GM23338 (cell line): Measurements from ENCODE around the gene FAM222A. TPM values are rescaled to one million over a fixed set of nuclear protein-coding genes. Genes with fewer than 3 reads are reported as not detected.

Source experiments
- ATAC-seq: fragments of 200-7000 bp; cut with Tn5 transposase; 3 replicates; pipeline ENCODE4 v1.9.1; 2020
- DNase-seq: peaks from one replicate; pipeline ENCODE4 v3.0.0-alpha.2; 2015; ENCODE audit warnings: low spot score
- H2AFZ ChIP-seq: fragments of 200-600 bp; sonication (generic); 2 replicates; pipeline ENCODE4 v1.8.0; 2016; ENCODE audit warnings: antibody characterized with exemption, mild to moderate bottlenecking, moderate library complexity
- H3F3A ChIP-seq: fragments of 200-600 bp; sonication (generic); replicated peaks from 2 replicates; pipeline ENCODE4 v1.8.0; 2017; ENCODE audit warnings: antibody characterized with exemption, mixed run types, low read depth
- H3K27ac ChIP-seq: fragments of 200-600 bp; sonication (generic); 2 replicates; pipeline ENCODE4 v1.6.1; 2016; ENCODE audit warnings: low read depth
- H3K27me3 ChIP-seq: fragments of 200-600 bp; sonication (generic); 2 replicates; pipeline ENCODE4 v1.8.0; 2016; ENCODE audit warnings: mild to moderate bottlenecking, mixed run types, moderate library complexity; ENCODE audit not compliant: insufficient read depth
- H3K36me3 ChIP-seq: fragments of 200-600 bp; sonication (generic); 2 replicates; pipeline ENCODE4 v1.8.0; 2016; ENCODE audit warnings: mild to moderate bottlenecking; ENCODE audit not compliant: insufficient read depth
- H3K4me1 ChIP-seq: fragments of 200-600 bp; sonication (generic); 2 replicates; pipeline ENCODE4 v1.8.0; 2016; ENCODE audit warnings: mild to moderate bottlenecking, moderate library complexity; ENCODE audit not compliant: insufficient read depth
- H3K4me2 ChIP-seq: fragments of 200-600 bp; sonication (generic); 2 replicates; pipeline ENCODE4 v1.7.1; 2017; ENCODE audit warnings: mixed run types
- H3K4me3 ChIP-seq: fragments of 200-600 bp; sonication (generic); 2 replicates; pipeline ENCODE4 v1.6.1; 2016; ENCODE audit warnings: mixed run types
- H3K79me2 ChIP-seq: fragments of 200-600 bp; sonication (generic); replicated peaks from 2 replicates; pipeline ENCODE4 v1.8.0; 2017; ENCODE audit warnings: mild to moderate bottlenecking; ENCODE audit not compliant: insufficient read depth
- H3K9me2 ChIP-seq: fragments of 200-600 bp; sonication (generic); 2 replicates; pipeline ENCODE4 v1.8.0; 2017; ENCODE audit not compliant: insufficient read depth
- H4K20me1 ChIP-seq: fragments of 200-600 bp; sonication (generic); replicated peaks from 2 replicates; pipeline ENCODE4 v1.8.0; 2017; ENCODE audit warnings: mild to moderate bottlenecking; ENCODE audit not compliant: insufficient read depth
- H3K27ac Mint-ChIP-seq: 2 replicates; pipeline ENCODE4 v1.8.0; 2020; ENCODE audit warnings: inconsistent platforms, mild to moderate bottlenecking, moderate library complexity, mixed read lengths
- H3K27me3 Mint-ChIP-seq: 3 replicates; pipeline ENCODE4 v1.8.0; 2022; ENCODE audit warnings: low read depth, mild to moderate bottlenecking, moderate library complexity, mixed read lengths, inconsistent platforms; ENCODE audit not compliant: insufficient read depth, poor library complexity
- H3K36me3 Mint-ChIP-seq: 3 replicates; pipeline ENCODE4 v1.8.0; 2021; ENCODE audit warnings: low read depth, mild to moderate bottlenecking, inconsistent platforms, moderate library complexity, mixed read lengths
- H3K4me1 Mint-ChIP-seq: 3 replicates; pipeline ENCODE4 v1.8.0; 2020; ENCODE audit warnings: mild to moderate bottlenecking, inconsistent platforms, mixed read lengths
- H3K4me3 Mint-ChIP-seq: 3 replicates; pipeline ENCODE4 v1.8.0; 2021; ENCODE audit warnings: moderate library complexity, mild to moderate bottlenecking, inconsistent platforms, mixed read lengths
- H3K9me3 Mint-ChIP-seq: 3 replicates; pipeline ENCODE4 v1.8.0; 2020; ENCODE audit warnings: moderate library complexity, mild to moderate bottlenecking, inconsistent platforms, mixed read lengths
- CREB1 ChIP-seq: fragments of 250-450 bp; sonication (Bioruptor Pico); IDR thresholded peaks from 2 replicates; pipeline ENCODE4 v1.5.0; 2020; ENCODE audit warnings: low read depth, mild to moderate bottlenecking, moderate library complexity
- POLR2AphosphoS5 ChIP-seq: IDR thresholded peaks from 2 replicates; pipeline ENCODE4 v1.6.1; 2016; ENCODE audit warnings: antibody characterized with exemption, low read depth
- polyA plus RNA-seq: library from polyadenylated mRNA; unstranded; fragments of >200 nt; fragmentation: Nextera tagmentation; extraction: Ambion mirVana; gene quantifications from 2 replicates; pipeline ENCODE4 v1.2.1, GENCODE V29; 2016
- total RNA-seq: library from RNA; depleted of rRNA; stranded (reverse); fragments of >200 nt; shearing (Covaris generic); gene quantifications from 2 replicates; pipeline ENCODE4 v1.2.3, GENCODE V29; 2014
- TF ChIP-seq, protein P1 (sequence below): IDR thresholded peaks from 2 replicates; pipeline ENCODE4 v1.6.1; 2016; ENCODE audit warnings: antibody characterized with exemption
- TF ChIP-seq, protein P2 (sequence below): IDR thresholded peaks from one replicate; pipeline ENCODE4 v1.6.1; 2018; ENCODE audit warnings: antibody characterized with exemption; ENCODE audit not compliant: unreplicated experiment
- TF ChIP-seq, protein P3 (sequence below): fragments of 250-450 bp; sonication (Bioruptor Pico); IDR thresholded peaks from 2 replicates; pipeline ENCODE4 v1.5.0; 2020; ENCODE audit warnings: mild to moderate bottlenecking, moderate library complexity

Gene FAM222A
- total and polyA plus RNA-seq, 2 experiments from 2014 or later, result 0.78 to 2.1 TPM

DNA sequence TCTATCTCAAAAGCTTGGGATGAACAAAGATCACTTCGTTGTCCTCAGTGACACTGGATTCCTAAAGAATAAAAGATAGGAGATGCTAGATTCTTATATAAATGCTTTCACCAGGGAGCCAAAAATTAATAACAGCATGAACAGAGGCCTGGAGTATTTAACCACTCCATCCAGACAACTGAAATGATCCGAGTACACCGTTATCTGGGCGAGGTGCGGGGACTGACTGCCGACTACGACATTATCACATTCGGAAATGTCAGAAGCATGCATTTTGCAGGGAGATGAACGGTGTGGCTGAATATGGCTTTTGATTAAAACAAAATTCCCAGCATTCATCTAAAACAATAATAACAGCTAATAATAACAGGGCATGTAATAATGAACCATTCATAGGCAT, 63.0 kb downstream of the FAM222A start:
- H3K27me3 Mint-ChIP-seq, result peaks cover 12% of the 10 kb centered on the region

More for the DNA sequence above, 63.0 kb downstream of the FAM222A start:
- Histone ChIP-seq H3K36me3 (no peaks in the 10 kb centered on the region), H3K4me1 (no peaks in the 10 kb centered on the region), H3K79me2 (no peaks in the 10 kb centered on the region), H2AFZ (no peak overlapping the region), H3K27me3 (no peaks in the 10 kb centered on the region), H3K9me2 (no peaks in the 10 kb centered on the region), H3K27ac (no peak overlapping the region), H3K4me3 (no peak overlapping the region), H4K20me1 (no peaks in the 10 kb centered on the region), H3K4me2 (no peak overlapping the region), H3F3A (no peaks in the 10 kb centered on the region)
- DNase-seq (no peak), ATAC-seq (no peak)
- peaks cover 13% of the 10 kb centered on the region for H3K4me1 Mint-ChIP-seq
- peaks cover 10% of the 10 kb centered on the region for H3K9me3 Mint-ChIP-seq
- H3K4me3 Mint-ChIP-seq, result no peak overlapping the region
- no peaks in the 10 kb centered on the region for H3K36me3 Mint-ChIP-seq
- no peak overlapping the region for H3K27ac Mint-ChIP-seq
- TF ChIP-seq CREB1 (CRISPR knock-in tag), result no peak
- TF ChIP-seq, protein P1, sequence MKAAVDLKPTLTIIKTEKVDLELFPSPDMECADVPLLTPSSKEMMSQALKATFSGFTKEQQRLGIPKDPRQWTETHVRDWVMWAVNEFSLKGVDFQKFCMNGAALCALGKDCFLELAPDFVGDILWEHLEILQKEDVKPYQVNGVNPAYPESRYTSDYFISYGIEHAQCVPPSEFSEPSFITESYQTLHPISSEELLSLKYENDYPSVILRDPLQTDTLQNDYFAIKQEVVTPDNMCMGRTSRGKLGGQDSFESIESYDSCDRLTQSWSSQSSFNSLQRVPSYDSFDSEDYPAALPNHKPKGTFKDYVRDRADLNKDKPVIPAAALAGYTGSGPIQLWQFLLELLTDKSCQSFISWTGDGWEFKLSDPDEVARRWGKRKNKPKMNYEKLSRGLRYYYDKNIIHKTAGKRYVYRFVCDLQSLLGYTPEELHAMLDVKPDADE, result no peak
- no peak for TF ChIP-seq POLR2AphosphoS5
- TF ChIP-seq, protein P2, sequence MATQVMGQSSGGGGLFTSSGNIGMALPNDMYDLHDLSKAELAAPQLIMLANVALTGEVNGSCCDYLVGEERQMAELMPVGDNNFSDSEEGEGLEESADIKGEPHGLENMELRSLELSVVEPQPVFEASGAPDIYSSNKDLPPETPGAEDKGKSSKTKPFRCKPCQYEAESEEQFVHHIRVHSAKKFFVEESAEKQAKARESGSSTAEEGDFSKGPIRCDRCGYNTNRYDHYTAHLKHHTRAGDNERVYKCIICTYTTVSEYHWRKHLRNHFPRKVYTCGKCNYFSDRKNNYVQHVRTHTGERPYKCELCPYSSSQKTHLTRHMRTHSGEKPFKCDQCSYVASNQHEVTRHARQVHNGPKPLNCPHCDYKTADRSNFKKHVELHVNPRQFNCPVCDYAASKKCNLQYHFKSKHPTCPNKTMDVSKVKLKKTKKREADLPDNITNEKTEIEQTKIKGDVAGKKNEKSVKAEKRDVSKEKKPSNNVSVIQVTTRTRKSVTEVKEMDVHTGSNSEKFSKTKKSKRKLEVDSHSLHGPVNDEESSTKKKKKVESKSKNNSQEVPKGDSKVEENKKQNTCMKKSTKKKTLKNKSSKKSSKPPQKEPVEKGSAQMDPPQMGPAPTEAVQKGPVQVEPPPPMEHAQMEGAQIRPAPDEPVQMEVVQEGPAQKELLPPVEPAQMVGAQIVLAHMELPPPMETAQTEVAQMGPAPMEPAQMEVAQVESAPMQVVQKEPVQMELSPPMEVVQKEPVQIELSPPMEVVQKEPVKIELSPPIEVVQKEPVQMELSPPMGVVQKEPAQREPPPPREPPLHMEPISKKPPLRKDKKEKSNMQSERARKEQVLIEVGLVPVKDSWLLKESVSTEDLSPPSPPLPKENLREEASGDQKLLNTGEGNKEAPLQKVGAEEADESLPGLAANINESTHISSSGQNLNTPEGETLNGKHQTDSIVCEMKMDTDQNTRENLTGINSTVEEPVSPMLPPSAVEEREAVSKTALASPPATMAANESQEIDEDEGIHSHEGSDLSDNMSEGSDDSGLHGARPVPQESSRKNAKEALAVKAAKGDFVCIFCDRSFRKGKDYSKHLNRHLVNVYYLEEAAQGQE, result no peak
- TF ChIP-seq, protein P3, sequence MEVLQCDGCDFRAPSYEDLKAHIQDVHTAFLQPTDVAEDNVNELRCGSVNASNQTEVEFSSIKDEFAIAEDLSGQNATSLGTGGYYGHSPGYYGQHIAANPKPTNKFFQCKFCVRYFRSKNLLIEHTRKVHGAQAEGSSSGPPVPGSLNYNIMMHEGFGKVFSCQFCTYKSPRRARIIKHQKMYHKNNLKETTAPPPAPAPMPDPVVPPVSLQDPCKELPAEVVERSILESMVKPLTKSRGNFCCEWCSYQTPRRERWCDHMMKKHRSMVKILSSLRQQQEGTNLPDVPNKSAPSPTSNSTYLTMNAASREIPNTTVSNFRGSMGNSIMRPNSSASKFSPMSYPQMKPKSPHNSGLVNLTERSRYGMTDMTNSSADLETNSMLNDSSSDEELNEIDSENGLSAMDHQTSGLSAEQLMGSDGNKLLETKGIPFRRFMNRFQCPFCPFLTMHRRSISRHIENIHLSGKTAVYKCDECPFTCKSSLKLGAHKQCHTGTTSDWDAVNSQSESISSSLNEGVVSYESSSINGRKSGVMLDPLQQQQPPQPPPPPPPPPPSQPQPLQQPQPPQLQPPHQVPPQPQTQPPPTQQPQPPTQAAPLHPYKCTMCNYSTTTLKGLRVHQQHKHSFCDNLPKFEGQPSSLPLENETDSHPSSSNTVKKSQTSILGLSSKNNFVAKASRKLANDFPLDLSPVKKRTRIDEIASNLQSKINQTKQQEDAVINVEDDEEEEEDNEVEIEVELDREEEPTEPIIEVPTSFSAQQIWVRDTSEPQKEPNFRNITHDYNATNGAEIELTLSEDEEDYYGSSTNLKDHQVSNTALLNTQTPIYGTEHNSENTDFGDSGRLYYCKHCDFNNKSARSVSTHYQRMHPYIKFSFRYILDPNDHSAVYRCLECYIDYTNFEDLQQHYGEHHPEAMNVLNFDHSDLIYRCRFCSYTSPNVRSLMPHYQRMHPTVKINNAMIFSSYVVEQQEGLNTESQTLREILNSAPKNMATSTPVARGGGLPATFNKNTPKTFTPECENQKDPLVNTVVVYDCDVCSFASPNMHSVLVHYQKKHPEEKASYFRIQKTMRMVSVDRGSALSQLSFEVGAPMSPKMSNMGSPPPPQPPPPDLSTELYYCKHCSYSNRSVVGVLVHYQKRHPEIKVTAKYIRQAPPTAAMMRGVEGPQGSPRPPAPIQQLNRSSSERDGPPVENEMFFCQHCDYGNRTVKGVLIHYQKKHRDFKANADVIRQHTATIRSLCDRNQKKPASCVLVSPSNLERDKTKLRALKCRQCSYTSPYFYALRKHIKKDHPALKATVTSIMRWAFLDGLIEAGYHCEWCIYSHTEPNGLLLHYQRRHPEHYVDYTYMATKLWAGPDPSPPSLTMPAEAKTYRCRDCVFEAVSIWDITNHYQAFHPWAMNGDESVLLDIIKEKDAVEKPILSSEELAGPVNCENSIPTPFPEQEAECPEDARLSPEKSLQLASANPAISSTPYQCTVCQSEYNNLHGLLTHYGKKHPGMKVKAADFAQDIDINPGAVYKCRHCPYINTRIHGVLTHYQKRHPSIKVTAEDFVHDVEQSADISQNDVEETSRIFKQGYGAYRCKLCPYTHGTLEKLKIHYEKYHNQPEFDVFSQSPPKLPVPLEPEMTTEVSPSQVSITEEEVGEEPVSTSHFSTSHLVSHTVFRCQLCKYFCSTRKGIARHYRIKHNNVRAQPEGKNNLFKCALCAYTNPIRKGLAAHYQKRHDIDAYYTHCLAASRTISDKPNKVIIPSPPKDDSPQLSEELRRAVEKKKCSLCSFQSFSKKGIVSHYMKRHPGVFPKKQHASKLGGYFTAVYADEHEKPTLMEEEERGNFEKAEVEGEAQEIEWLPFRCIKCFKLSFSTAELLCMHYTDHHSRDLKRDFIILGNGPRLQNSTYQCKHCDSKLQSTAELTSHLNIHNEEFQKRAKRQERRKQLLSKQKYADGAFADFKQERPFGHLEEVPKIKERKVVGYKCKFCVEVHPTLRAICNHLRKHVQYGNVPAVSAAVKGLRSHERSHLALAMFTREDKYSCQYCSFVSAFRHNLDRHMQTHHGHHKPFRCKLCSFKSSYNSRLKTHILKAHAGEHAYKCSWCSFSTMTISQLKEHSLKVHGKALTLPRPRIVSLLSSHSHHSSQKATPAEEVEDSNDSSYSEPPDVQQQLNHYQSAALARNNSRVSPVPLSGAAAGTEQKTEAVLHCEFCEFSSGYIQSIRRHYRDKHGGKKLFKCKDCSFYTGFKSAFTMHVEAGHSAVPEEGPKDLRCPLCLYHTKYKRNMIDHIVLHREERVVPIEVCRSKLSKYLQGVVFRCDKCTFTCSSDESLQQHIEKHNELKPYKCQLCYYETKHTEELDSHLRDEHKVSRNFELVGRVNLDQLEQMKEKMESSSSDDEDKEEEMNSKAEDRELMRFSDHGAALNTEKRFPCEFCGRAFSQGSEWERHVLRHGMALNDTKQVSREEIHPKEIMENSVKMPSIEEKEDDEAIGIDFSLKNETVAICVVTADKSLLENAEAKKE (CRISPR knock-in tag), result no peak
